Osteocyte (in vitro differentiated cells): ENCODE data around the gene C1orf87. TPM values are rescaled to one million over a fixed set of nuclear protein-coding genes. Genes with fewer than 3 reads are reported as not detected.

Experiments
- DNase-seq: peaks from one replicate; pipeline ENCODE4 v3.0.0; 2021; ENCODE audit warnings: mixed read lengths; ENCODE audit not compliant: unreplicated experiment; ENCODE audit errors: extremely low spot score
- H3K27ac Mint-ChIP-seq: one replicate; pipeline ENCODE4 v1.8.0; 2021; ENCODE audit warnings: mild to moderate bottlenecking, mixed read lengths; ENCODE audit not compliant: unreplicated experiment
- H3K27me3 Mint-ChIP-seq: one replicate; pipeline ENCODE4 v1.8.0; 2021; ENCODE audit warnings: mixed read lengths; ENCODE audit not compliant: unreplicated experiment
- H3K36me3 Mint-ChIP-seq: one replicate; pipeline ENCODE4 v1.8.0; 2021; ENCODE audit warnings: mixed read lengths; ENCODE audit not compliant: unreplicated experiment
- H3K4me1 Mint-ChIP-seq: one replicate; pipeline ENCODE4 v1.8.0; 2021; ENCODE audit warnings: mixed read lengths; ENCODE audit not compliant: unreplicated experiment
- H3K4me3 Mint-ChIP-seq: one replicate; pipeline ENCODE4 v1.8.0; 2021; ENCODE audit warnings: mild to moderate bottlenecking, moderate library complexity, mixed read lengths; ENCODE audit not compliant: unreplicated experiment
- H3K9me3 Mint-ChIP-seq: one replicate; pipeline ENCODE4 v1.8.0; 2021; ENCODE audit warnings: mixed read lengths; ENCODE audit not compliant: unreplicated experiment
- total RNA-seq: library from RNA; stranded (reverse); gene quantifications from 2 replicates; pipeline ENCODE4 v1.2.1, GENCODE V29; 2021
- TF ChIP-seq, protein P1 (sequence below): fragments of 200-600 bp; sonication (generic); IDR thresholded peaks from 2 replicates; pipeline ENCODE4 v1.5.0; 2021; ENCODE audit warnings: antibody characterized with exemption, mild to moderate bottlenecking, moderate library complexity

The C1orf87 gene
- total RNA-seq, 1 donor from 2014 or later: 0.94 TPM

DNA sequence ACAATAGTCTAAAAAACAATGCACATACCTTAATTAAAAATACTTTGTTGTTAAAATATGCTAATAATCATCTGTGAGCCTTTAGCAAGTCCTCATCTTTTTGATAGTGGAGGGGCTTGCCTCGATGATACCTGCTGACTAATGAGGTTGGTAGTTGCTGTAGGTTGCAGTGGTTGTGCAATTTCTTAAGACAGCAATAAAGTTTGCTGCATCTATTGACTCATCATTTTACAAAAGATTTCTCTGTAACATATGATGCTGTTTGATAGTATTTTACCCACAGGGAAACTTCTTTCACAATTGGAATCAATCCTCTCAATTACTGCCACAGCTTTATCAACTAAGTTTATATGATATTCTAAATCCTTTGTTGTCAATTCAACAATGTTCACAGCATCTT is 7.6 kb downstream of the C1orf87 start:
- Mint-ChIP-seq H3K4me1 (peaks cover 21% of the 10 kb centered on the region), H3K27me3 (no peaks in the 10 kb centered on the region), H3K9me3 (no peaks in the 10 kb centered on the region), H3K4me3 (no peak overlapping the region), H3K36me3 (peaks cover 2% of the 10 kb centered on the region), H3K27ac (no peak overlapping the region)
- DNase-seq: no peak
- TF ChIP-seq, protein P1, sequence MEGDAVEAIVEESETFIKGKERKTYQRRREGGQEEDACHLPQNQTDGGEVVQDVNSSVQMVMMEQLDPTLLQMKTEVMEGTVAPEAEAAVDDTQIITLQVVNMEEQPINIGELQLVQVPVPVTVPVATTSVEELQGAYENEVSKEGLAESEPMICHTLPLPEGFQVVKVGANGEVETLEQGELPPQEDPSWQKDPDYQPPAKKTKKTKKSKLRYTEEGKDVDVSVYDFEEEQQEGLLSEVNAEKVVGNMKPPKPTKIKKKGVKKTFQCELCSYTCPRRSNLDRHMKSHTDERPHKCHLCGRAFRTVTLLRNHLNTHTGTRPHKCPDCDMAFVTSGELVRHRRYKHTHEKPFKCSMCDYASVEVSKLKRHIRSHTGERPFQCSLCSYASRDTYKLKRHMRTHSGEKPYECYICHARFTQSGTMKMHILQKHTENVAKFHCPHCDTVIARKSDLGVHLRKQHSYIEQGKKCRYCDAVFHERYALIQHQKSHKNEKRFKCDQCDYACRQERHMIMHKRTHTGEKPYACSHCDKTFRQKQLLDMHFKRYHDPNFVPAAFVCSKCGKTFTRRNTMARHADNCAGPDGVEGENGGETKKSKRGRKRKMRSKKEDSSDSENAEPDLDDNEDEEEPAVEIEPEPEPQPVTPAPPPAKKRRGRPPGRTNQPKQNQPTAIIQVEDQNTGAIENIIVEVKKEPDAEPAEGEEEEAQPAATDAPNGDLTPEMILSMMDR: no peak

GRCh38 chr1:60065199-60065598 is 8.4 kb downstream of the C1orf87 start:
- TF ChIP-seq, protein P1: no peak
- no peaks in the 10 kb centered on the region for H3K9me3 Mint-ChIP-seq
- H3K36me3 Mint-ChIP-seq: peaks cover 2% of the 10 kb centered on the region
- no peak for DNase-seq
- no peak overlapping the region for H3K27ac Mint-ChIP-seq
- H3K4me3 Mint-ChIP-seq: no peak overlapping the region
- H3K4me1 Mint-ChIP-seq: peaks cover 21% of the 10 kb centered on the region
- no peaks in the 10 kb centered on the region for H3K27me3 Mint-ChIP-seq

- H3K4me3 Mint-ChIP-seq: no peak overlapping the region
- H3K27me3 Mint-ChIP-seq: no peaks in the 10 kb centered on the region
- no peaks in the 10 kb centered on the region for H3K9me3 Mint-ChIP-seq
- H3K4me1 Mint-ChIP-seq: peaks cover 19% of the 10 kb centered on the region
- H3K36me3 Mint-ChIP-seq: peaks cover 2% of the 10 kb centered on the region
- TF ChIP-seq, protein P1: no peak
- no peak for DNase-seq
- no peak overlapping the region for H3K27ac Mint-ChIP-seq
Measured at GRCh38 chr1:60063561-60063960, 10.0 kb downstream of the C1orf87 start.

GRCh38 chr1:60059468-60059867 is 14.1 kb downstream of the C1orf87 start:
- Mint-ChIP-seq H3K9me3 (no peaks in the 10 kb centered on the region), H3K27ac (no peak overlapping the region), H3K27me3 (no peaks in the 10 kb centered on the region), H3K36me3 (no peaks in the 10 kb centered on the region), H3K4me1 (peaks cover 15% of the 10 kb centered on the region), H3K4me3 (no peak overlapping the region)
- TF ChIP-seq, protein P1: no peak
- DNase-seq: no peak

DNA sequence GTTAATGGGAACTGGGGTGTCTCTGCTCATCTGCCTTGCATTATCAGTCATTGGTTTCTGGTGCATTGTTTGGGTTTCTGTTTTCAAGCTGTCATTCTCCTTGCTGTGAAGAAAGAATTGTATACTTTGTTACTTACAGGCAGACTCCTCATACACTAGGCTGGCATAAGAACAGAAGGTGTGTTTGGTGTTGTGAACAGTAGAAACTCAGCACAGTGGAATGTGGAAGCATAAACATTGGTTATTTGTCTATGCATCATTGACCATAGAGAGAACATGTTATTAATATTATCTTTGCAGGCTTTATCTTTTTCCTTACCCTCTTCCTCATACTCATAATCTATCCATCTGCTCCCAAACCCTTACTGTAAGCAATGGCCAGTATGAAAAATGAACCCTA is 18.2 kb downstream of the C1orf87 start:
- H3K36me3 Mint-ChIP-seq: peaks cover 3% of the 10 kb centered on the region
- H3K4me1 Mint-ChIP-seq: peaks cover 15% of the 10 kb centered on the region
- DNase-seq: no peak
- no peak overlapping the region for H3K27ac Mint-ChIP-seq
- TF ChIP-seq, protein P1: no peak
- H3K9me3 Mint-ChIP-seq: peaks cover 12% of the 10 kb centered on the region
- H3K27me3 Mint-ChIP-seq: no peaks in the 10 kb centered on the region
- no peak overlapping the region for H3K4me3 Mint-ChIP-seq
